Fibroblast of mammary gland (primary cell): ENCODE data around the gene GRIP1.
A peak's percentile ranks its signal among the peaks of the same experiment; 100 is the strongest.

Experiments used
- DNase-seq: peaks from one replicate; pipeline ENCODE4 v3.0.0-alpha.2; 2010; ENCODE audit warnings: low read depth
- H3K4me3 ChIP-seq: 2 replicates; pipeline ENCODE4 v1.5.1; 2011; ENCODE audit warnings: low read depth, mild to moderate bottlenecking, low read length, moderate library complexity; ENCODE audit not compliant: control insufficient read depth
- TF ChIP-seq, protein P1 (sequence below): conservative IDR thresholded peaks from 2 replicates; pipeline ENCODE4 v1.5.1; 2011; ENCODE audit warnings: low read depth, low read length, inconsistent platforms; ENCODE audit not compliant: control insufficient read depth, insufficient read depth

GRIP1 gene, protein sequence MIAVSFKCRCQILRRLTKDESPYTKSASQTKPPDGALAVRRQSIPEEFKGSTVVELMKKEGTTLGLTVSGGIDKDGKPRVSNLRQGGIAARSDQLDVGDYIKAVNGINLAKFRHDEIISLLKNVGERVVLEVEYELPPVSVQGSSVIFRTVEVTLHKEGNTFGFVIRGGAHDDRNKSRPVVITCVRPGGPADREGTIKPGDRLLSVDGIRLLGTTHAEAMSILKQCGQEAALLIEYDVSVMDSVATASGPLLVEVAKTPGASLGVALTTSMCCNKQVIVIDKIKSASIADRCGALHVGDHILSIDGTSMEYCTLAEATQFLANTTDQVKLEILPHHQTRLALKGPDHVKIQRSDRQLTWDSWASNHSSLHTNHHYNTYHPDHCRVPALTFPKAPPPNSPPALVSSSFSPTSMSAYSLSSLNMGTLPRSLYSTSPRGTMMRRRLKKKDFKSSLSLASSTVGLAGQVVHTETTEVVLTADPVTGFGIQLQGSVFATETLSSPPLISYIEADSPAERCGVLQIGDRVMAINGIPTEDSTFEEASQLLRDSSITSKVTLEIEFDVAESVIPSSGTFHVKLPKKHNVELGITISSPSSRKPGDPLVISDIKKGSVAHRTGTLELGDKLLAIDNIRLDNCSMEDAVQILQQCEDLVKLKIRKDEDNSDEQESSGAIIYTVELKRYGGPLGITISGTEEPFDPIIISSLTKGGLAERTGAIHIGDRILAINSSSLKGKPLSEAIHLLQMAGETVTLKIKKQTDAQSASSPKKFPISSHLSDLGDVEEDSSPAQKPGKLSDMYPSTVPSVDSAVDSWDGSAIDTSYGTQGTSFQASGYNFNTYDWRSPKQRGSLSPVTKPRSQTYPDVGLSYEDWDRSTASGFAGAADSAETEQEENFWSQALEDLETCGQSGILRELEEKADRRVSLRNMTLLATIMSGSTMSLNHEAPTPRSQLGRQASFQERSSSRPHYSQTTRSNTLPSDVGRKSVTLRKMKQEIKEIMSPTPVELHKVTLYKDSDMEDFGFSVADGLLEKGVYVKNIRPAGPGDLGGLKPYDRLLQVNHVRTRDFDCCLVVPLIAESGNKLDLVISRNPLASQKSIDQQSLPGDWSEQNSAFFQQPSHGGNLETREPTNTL

DNA sequence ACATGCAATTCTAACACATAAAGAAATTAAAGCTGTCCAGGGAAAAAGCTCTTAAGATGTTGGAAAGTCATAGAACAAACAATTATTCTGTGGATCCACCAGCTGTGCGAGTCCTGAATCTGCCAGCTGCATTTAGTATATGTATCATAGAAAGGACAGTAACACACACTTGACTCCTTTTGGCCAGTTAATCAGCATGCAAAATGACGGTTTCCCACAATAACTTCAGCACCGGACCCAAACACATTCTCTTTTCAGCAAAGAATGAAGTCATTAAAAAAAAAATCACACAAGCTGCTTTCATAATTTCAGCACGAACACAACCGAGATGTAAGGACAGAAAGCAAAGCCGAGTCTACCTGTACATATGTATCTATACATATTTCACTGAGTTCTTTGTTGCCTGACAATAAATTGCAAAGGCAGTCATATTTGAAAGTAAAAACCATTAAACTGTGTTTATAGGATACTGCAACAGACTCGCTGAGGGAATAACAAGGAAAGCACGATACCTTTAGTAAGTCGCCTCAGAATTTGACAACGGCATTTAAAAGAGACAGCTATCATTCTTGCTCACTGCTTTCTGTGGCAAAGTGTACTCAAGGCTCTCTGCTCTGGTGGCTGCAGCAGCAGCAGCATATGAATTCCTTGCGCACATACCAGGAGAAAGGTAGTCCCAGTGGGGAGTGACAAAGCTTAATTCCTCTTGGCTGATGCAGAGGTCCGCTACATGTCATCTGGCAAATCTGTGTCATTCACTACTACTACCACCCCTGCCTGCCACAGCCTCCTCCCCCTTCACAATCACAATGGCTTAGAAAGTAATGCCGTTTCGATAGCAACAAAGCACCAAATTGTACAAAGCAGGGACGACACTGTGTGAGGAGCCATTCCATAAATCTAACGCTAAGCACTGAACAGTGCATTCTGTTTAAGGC, at the start of gene GRIP1:
GRIP1 (minus strand) TSS at position 739 of the 938 bp plus-strand sequence; CDS start at position 567, 172 bp downstream.
- TF ChIP-seq, protein P1, sequence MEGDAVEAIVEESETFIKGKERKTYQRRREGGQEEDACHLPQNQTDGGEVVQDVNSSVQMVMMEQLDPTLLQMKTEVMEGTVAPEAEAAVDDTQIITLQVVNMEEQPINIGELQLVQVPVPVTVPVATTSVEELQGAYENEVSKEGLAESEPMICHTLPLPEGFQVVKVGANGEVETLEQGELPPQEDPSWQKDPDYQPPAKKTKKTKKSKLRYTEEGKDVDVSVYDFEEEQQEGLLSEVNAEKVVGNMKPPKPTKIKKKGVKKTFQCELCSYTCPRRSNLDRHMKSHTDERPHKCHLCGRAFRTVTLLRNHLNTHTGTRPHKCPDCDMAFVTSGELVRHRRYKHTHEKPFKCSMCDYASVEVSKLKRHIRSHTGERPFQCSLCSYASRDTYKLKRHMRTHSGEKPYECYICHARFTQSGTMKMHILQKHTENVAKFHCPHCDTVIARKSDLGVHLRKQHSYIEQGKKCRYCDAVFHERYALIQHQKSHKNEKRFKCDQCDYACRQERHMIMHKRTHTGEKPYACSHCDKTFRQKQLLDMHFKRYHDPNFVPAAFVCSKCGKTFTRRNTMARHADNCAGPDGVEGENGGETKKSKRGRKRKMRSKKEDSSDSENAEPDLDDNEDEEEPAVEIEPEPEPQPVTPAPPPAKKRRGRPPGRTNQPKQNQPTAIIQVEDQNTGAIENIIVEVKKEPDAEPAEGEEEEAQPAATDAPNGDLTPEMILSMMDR, result no peak

DNA sequence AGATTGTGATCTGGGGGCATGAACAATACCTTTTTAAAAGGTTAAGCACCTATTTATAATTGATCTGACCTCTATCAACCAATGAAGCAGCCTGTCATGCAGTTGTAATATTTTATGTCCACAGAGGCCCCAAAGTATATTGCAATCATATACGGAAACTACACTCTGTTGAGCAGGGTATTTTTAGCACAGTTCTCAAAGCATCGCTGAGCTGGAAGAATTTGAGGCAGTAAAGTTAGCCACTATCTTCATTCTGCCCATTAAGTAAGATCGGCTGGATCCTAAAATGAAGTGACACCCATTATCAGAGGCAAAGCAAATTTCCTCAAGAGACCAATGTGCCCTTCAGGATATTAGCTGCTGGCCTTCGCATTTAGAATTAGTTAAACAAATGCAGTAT, 47.7 kb upstream of the GRIP1 start:
- TF ChIP-seq, protein P1, result no peak

More for the DNA sequence above, at the start of gene GRIP1:
- DNase-seq, result no peak
- H3K4me3 ChIP-seq, result no peak within 1 kb of the TSS

DNA sequence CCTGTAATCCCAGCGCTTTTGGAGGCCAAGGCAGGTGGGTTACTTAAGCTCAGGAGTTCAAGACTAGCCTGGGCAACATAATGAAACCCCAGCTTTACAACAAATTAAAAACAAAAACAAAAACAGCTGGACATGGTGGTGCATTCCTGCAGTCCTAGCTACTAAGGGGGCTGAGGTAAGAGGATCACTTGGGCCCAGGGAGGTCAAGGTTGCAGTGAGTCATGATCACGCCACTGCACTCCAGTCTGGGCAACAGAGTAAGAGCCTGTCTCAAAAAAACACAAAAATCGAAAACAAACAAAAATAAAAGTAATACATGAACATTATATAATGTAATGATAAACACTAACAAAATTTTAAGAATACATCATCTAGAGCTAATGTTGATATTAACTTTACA, 46.2 kb upstream of the GRIP1 start:
- TF ChIP-seq, protein P1, result no peak
- peak; percentile 19 for DNase-seq
- no peak overlapping the region for H3K4me3 ChIP-seq

More for the DNA sequence above, 47.7 kb upstream of the GRIP1 start:
- no peak overlapping the region for H3K4me3 ChIP-seq
- DNase-seq, result no peak

DNA sequence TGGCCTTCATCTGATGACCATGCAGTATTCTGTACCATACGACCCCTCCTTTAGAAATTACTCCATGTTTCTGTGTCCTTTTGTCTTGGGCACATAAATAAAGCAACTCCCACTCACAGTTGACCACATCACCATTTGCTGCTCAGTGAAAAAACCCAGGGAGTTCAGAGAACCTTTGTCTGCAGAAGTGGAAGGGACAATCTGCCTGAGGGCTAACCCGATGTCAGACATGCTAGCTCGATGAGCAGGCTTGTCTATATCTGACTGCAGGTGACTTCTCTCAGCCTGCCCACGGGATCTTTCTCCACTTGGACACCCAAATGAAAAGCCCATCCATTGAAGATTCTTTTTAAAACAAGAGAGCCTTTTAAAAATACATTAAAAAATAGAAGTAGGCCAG, 45.7 kb upstream of the GRIP1 start:
- H3K4me3 ChIP-seq, result no peak overlapping the region
- TF ChIP-seq, protein P1, result no peak
- no peak for DNase-seq

DNA sequence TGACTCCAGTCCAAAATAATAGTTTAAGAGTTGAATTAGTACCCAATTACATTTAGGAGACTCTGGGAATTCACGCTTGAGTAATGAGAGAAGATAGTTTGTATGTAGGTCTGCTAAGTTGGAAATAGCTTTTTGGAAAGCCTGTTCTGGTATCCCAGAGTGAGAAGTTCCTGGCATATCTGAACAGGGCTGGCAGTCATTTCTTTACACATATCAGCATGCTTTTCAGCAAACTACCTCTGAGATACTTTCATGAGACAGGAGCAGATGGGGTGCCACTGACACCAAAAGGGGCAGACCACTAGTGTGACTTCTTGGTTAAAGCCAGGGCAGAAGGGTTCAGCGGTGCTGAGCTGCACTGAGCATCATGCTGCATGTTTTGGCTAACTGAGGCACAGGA, 45.1 kb upstream of the GRIP1 start:
- no peak for DNase-seq
- TF ChIP-seq, protein P1, result no peak
- no peak overlapping the region for H3K4me3 ChIP-seq
